NCI-H2196 (cell line): Measurements from ENCODE around the gene CALU.

ENCODE experiments used
- DNase-seq: peaks from one replicate; lab custom pipeline; 2025; ENCODE audit not compliant: unreplicated experiment; lab: John Stamatoyannopoulos, UW

CALU gene

GRCh38 chr7:128783143-128783861, 44.1 kb downstream of the CALU start:
- no peak for DNase-seq

DNA sequence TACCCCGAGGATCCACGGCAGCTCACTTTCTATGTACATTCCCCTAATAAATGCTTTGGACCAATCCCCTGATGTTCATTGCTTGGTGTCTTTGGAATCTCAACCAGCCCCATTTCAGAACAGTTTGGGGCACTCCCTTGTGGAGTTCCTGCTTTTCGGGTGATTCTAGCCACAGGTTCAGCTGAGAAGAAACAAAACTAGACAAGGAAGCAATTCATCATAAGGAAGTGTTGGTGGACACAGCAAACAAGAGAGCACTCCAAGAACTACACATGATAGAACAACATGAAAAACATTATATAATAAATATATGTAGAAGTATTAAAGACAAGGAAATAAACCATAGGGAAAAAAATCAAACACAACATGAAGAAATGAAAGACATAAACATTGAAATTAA, 46.6 kb downstream of the CALU start:
- DNase-seq = no peak

GRCh38 chr7:128788446-128789412, 49.6 kb downstream of the CALU start:
- no peak for DNase-seq

DNA sequence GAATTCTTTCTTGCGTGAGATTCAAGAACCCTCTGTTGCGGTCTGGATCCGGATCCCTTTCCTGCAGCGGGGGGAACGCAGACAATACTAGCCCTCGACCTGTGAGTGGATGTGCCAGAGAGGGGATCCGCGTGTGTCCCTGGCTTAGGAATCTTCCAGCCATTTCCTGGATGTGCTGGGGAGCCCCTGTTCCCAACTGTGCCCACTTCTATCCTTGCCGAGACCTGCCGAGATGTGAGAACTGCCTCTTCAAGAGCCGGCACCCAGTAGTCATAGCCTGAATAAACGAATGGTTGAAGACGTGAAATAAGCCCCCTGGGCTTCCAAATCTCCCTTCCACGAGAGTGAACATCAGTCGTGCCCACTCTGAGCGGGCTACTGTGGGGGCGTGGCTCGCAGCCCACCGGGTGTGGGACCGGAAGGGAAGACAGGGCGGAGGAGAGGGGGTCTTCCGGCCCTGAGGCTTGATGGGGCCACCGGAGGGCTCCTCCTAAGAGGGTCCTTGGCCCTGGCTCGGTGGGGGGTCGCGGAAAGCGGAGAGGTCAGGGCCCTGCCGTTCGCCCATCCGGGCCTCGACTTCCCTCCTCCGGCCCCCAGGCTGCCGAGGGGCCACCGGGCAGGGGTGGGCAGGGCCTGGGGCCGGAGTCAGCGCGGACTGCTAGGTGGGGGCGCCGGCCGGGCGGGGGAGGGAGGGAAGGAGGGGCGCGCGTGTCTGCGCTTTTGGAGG, 51.3 kb downstream of the CALU start:
- DNase-seq = no peak

GRCh38 chr7:128791121-128791971, 52.2 kb downstream of the CALU start, which contains the start of gene CCDC136:
TSS of gene CCDC136 (plus strand) at chr7:128791968. CDS start at chr7:128792412, 444 bp downstream.
- DNase-seq = peak; percentile 60

DNA sequence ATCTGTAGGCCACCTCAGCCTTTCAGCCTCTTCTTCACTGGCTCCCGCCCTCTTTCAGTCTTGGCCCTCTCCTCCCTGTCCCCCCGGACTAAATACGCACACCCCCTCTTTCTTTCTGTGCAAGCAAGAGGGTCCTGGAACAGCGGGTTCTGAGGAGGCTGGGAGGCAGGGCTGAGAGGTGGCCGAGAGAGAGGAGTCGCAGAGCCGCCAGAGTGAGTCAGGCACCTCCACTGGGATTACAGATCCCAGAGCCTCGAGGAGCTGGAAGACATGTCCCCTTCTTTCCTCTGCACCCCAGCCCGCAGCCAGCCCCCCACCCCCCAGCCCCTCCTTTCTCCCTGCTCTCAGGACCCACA, 52.8 kb downstream of the CALU start:
- no peak for DNase-seq

- DNase-seq = no peak
Measured at GRCh38 chr7:128792471-128793180, 53.5 kb downstream of the CALU start.

GRCh38 chr7:128793181-128793547, 54.0 kb downstream of the CALU start:
- no peak for DNase-seq

GRCh38 chr7:128794020-128794419, 54.9 kb downstream of the CALU start:
- no peak for DNase-seq

GRCh38 chr7:128794436-128794835, 55.3 kb downstream of the CALU start:
- DNase-seq = no peak

- DNase-seq = no peak
Measured at GRCh38 chr7:128795129-128795528, 56.0 kb downstream of the CALU start.

GRCh38 chr7:128796327-128796726, 57.2 kb downstream of the CALU start:
- DNase-seq = no peak

DNA sequence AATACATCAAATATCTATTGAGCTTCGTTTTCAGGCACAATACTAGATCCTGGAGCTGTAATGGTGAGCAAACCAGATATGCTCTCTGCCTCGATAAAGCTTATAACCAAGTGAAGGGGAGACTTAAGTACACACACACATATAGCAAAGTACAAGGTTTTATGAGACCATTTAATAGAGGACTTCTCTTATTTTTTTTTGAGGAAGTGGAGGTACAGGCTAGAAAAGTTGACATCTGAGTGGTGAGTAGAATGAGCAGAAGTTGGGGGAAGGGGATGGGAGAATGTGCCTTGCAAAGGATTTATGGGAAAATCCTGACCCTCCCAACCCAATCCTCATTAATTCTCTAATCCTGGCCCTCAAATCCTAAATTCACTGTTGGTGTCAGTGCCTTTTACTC, 60.3 kb downstream of the CALU start:
- DNase-seq = no peak

- DNase-seq = no peak
Measured at GRCh38 chr7:128800567-128800966, 61.4 kb downstream of the CALU start.

DNA sequence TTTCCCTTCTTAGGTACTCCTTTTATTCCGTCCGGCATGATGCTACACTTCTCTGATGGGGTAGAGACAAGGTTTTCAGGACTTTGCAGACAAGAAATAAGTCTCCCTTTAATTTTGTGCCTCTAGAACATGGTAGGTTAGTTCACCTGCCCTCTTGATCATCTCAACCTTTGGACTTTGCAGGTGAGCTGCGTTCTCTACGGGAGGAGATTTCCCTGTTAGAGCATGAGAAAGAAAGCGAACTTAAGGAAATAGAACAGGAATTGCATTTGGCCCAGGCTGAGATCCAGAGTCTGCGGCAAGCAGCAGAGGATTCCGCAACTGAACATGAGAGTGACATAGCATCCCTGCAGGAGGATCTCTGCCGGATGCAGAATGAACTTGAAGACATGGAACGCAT, 61.8 kb downstream of the CALU start:
- DNase-seq = no peak

GRCh38 chr7:128801667-128802418, 62.7 kb downstream of the CALU start:
- no peak for DNase-seq

DNA sequence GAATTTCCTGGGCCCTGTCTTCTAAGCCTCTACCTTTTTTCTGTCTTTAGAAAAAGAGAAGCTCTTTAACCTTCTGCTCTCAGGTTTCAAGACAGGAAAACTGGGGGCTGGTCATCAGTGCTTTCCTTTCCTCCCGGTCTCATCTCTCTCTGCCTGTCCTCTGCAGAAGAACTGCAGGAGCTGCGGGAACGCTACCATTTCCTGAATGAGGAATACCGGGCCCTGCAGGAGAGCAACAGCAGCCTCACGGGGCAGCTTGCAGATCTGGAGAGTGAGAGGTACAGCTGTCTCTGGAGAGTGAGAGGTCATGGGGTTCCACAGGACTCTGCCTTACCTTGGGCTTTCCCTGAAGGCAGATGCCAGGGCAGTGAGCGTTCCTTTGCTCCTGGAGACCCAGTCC, 65.3 kb downstream of the CALU start:
- no peak for DNase-seq

DNA sequence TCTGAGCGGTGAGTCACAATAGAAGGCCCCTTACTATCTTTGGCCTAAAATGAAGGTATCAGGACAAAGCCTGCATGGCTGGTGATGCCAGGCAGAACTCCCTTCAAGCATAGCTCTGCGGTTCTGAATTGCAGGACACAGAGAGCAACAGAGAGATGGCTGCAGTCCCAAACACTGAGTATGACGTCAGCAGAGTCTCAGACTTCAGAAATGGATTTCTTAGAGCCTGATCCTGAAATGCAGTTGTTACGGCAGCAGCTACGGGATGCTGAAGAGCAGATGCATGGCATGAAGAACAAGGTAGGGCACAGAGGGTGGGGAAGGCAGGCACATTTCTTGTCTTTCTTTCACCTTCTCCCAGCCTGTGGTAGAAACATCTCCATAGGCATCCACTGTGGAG, 66.1 kb downstream of the CALU start:
- DNase-seq = no peak

- DNase-seq = no peak
Measured at GRCh38 chr7:128807191-128807590, 68.0 kb downstream of the CALU start.
